ENCODE data around the gene NRXN3.
A peak's percentile ranks its signal among the peaks of the same experiment; 100 is the strongest.
"Not testable (repeated sequence)": the region's sequence is repeated elsewhere in the genome, so short reads cannot be mapped to it uniquely, and the experiment has no call there.

The NRXN3 gene

GRCh38 chr14:79728331-79728730, 1558.2 kb downstream of the NRXN3 start:
- no peak for DNase-seq

GRCh38 chr14:79729731-79730130, 1559.6 kb downstream of the NRXN3 start:
- no peak for DNase-seq

GRCh38 chr14:79730196-79730595, 1560.0 kb downstream of the NRXN3 start:
- DNase-seq, result no peak

GRCh38 chr14:79730953-79731352, 1560.8 kb downstream of the NRXN3 start:
- DNase-seq, result no peak

- DNase-seq, result no peak
These were observed 1562.9 kb downstream of the NRXN3 start for GRCh38 chr14:79732911-79733655.

GRCh38 chr14:79734151-79734550, 1564.0 kb downstream of the NRXN3 start:
- no peak for DNase-seq

- DNase-seq, result no peak
These were observed 1564.5 kb downstream of the NRXN3 start for GRCh38 chr14:79734656-79735055.

GRCh38 chr14:79735121-79735520, 1564.9 kb downstream of the NRXN3 start:
- DNase-seq, result no peak

GRCh38 chr14:79740066-79740601, 1570.0 kb downstream of the NRXN3 start:
- DNase-seq, result no peak

- no peak for DNase-seq
These were observed 1572.0 kb downstream of the NRXN3 start for GRCh38 chr14:79742142-79742541.

GRCh38 chr14:79745046-79745445, 1574.9 kb downstream of the NRXN3 start:
- DNase-seq, result no peak

GRCh38 chr14:79749065-79749464, 1578.9 kb downstream of the NRXN3 start:
- DNase-seq, result peak; percentile 30 to 60

- no peak for DNase-seq
These were observed 1588.8 kb downstream of the NRXN3 start for GRCh38 chr14:79758985-79759384.

- no peak for DNase-seq
These were observed 1594.2 kb downstream of the NRXN3 start for GRCh38 chr14:79764323-79764722.

GRCh38 chr14:79766511-79766910, 1596.3 kb downstream of the NRXN3 start:
- DNase-seq, result no peak

GRCh38 chr14:79767251-79767650, 1597.1 kb downstream of the NRXN3 start:
- no peak for DNase-seq

GRCh38 chr14:79767721-79768120, 1597.5 kb downstream of the NRXN3 start:
- not testable (repeated sequence) for DNase-seq

- DNase-seq, result no peak
These were observed 1611.7 kb downstream of the NRXN3 start for GRCh38 chr14:79781882-79782281.

GRCh38 chr14:79783041-79783440, 1612.9 kb downstream of the NRXN3 start:
- DNase-seq, result no peak

- DNase-seq, result no peak
These were observed 1616.3 kb downstream of the NRXN3 start for GRCh38 chr14:79786522-79786921.

GRCh38 chr14:79788346-79788745, 1618.2 kb downstream of the NRXN3 start:
- no peak for DNase-seq

GRCh38 chr14:79791055-79791732, 1621.0 kb downstream of the NRXN3 start:
- DNase-seq, result no peak

GRCh38 chr14:79802093-79802492, 1631.9 kb downstream of the NRXN3 start:
- peak in 1 of 2 experiments; percentile 6 for DNase-seq

GRCh38 chr14:79805636-79806035, 1635.5 kb downstream of the NRXN3 start:
- DNase-seq, result no peak
